Epidermal melanocyte (primary cell): ENCODE data around the gene ADRA2B.
"Not testable (repeated sequence)": the region's sequence is repeated elsewhere in the genome, so short reads cannot be mapped to it uniquely, and the experiment has no call there.

ENCODE experiments used
- DNase-seq: peaks from one replicate; pipeline ENCODE4 v3.0.0; 2011; ENCODE audit warnings: low spot score; ENCODE audit not compliant: insufficient read length

The ADRA2B gene

DNA sequence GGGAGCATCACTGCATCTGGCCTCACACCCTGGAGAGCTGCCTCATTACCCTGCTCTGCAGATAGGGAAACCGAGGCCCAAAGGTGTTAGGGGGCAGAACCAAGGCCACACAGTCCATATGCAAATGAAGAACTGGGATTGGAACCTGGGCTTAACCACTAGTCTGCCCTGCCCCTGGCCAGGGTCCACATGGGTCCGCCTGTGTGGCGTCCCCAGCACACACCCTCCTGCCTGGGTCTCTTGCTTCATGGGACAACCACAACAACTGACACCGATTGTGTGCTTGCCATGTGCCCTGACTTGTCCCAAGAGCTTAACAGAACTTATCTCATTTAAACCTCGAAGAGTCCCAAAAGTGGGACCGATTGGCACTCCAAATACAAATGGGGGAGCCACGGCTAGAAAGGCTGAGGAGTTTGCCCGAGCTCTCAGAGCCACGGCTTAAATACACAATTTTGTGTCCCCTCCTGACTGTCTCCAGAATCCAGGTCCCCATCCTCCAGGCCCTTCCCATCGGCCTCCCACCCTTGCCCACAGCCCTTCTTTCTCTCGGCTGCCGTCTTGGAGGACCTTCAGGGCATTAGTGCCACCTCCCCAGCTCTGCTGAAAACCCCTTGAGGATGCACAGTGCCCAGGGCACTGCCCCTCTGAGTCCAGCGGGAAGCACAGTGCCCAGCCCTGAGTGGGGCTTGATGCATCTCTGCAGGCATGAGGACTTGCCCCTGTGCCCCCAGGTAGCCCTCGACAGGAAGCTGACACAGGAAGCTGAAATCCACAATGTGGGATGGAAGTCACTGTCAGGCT, 34.6 kb upstream of the ADRA2B start:
- no peak for DNase-seq

DNA sequence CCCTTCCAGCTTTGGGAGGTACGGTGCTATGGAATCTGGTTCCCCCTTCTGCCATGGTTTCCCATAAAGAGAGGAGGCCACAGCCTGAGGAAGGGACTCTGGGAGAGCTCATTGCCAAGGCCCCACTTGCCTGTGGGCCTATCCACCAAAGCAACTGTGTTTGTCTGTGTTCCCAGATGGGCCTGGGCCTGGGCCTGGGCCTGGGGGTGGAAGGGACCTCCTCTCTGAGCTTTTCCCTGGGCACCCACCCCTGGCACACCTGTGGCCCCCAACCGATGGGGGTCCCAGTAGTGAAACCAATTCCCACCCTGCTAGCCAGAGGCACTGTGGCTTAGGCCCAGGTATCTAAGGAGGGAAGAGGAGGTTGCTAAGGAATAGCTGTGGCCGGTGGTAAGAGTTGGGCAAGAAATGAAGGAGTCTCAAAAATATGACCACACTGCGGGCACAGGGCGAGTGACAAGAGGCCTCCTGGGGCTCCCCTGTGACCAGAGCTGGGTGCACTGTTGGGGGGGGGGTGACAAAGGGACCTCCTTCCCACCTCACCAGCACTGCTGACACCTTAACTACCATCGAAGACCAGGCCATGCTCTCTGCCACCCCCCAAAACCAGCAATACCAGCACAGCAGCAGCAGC, 33.8 kb upstream of the ADRA2B start:
- DNase-seq, result no peak

GRCh38 chr2:96148410-96149217, 32.2 kb upstream of the ADRA2B start:
- no peak for DNase-seq

- DNase-seq, result no peak
Observed at GRCh38 chr2:96147593-96148201, 31.3 kb upstream of the ADRA2B start.

DNA sequence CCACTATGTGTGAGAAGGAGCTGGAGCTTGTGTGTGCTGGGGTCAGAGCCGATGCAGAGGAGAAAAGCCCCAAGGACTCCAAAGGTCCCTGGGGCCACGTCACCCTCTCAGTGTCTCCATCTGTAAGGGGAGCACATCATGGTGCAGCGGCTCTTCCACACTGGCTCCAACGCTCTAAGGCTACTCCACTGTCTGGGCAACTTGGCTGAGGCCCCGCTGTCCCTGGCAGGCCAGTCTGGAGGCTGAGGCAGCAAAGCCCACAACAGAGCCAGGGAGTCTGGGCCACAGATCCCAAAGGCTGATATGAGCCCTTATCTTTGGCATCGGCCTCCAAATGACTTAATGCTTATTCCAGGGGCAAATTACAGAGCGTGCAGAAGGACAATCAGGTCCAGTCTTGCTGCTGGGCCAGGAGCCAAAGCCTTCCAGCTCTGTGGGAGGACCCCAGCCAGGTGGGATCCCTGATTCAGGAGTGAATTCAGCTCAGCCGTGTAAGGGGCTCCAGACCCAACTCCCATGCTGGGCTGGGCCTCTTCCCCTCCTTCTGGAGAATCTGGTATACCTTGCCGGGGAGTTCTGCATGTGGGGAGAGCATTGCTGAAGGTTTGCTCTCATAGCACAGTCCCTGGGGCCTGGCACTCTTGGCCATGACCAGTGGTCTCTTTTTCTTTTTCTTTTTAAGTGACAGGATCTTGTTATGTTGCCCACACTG, 30.7 kb upstream of the ADRA2B start:
- no peak for DNase-seq

- no peak for DNase-seq
Observed at GRCh38 chr2:96146153-96146880, 29.9 kb upstream of the ADRA2B start.

DNA sequence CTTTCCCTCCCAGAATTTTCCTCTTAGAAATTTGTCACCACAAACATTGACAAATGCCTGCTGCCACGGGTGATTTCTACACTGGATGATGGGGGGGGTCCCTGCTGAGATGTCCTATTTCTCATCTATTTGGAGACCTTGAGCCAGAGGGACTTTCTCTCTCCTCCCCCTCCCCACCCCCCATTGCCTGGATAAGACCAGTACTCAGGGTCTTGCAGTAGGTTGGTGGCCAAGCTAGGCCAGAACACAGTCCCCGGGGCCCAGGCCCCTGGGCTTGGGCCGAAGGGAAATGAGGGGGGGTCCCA, 29.4 kb upstream of the ADRA2B start:
- DNase-seq, result no peak

DNA sequence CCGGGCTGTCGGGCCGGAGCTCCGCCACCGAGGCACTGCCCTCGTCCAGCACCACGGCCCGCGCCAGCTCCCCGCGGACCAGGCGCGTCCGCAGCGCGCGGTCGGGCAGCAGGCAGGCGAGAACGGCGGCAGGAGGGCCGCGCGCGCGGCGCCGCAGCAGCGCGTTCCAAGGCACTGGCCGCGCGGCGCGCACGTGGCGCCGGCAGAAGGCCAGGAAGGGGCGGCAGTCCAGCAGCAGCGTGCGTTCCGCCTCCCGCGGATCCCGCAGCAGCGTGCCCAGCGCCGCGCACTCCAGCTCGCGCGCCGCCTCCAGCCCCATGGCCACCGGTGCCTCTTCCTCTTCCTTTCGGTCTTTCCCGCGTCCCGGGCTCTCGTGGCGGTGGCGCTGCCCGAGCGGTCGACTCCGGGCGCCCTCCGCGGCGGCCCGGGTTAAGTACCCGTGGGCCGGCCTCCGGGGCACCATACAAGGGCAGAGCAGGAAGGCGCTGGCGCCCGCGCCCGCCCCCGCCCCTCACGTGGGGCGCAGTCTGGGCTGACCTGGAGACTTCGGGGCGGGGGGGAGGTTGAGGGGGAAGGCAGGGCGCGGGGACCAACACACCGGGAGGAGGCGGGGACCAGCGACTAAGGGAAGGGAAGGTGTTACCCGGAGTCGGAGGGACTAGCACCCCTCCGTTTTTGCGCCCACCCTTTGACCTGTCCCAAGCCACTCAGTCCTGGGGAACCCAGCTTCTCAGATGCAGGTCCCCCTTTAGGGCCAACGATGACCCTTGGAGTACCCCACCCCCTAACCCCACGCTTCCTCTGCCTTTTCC, 28.9 kb upstream of the ADRA2B start, which contains the start of gene DUSP2:
TSS of gene DUSP2 (minus strand) at position 405 of the 812 bp plus-strand sequence. CDS start at position 319, 86 bp downstream.
- DNase-seq, result peak; percentile 59

- no peak for DNase-seq
Observed at GRCh38 chr2:96144481-96145035, 28.2 kb upstream of the ADRA2B start.

- DNase-seq, result no peak
Observed at GRCh38 chr2:96143848-96144480, 27.6 kb upstream of the ADRA2B start.

- DNase-seq, result no peak
Observed at GRCh38 chr2:96143231-96143847, 27.0 kb upstream of the ADRA2B start.

GRCh38 chr2:96142217-96143113, 26.1 kb upstream of the ADRA2B start:
- no peak for DNase-seq

GRCh38 chr2:96141624-96141967, 25.2 kb upstream of the ADRA2B start:
- DNase-seq, result not testable (repeated sequence)

GRCh38 chr2:96140941-96141623, 24.7 kb upstream of the ADRA2B start:
- DNase-seq, result no peak

DNA sequence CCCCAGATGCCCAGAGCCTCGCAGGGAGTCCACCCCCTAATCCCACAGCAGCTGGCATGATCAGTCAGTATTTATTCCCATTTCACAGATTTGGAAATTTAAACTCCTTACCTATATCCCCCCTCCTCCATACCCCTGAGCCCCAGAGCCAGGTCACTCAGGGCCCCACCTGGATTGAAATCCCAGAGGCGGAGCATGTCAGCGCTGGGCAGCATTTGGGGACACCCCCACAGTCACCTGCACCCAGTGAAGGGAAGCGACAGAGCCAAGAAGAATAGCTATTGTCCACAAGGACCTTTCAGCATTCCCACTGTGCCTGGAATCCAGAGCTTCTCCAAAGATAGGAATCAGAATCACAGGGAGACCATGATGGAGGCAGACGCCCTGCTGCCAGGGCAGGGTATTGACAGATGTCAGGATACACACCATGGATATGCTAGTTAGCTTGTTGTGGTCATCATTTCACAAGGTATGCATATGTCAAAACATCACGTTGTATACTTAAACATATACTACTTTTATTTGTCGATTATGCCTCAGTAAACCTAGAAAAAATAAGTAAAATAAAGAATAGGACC, 22.9 kb upstream of the ADRA2B start:
- no peak for DNase-seq
